Activated CD8-positive, alpha-beta memory T cell treated with anti-CD3 and anti-CD28 coated beads, Interleukin-2, amount 50 U/mL, for 1 hour (primary cell): ENCODE results near the gene CPSF4L.
"Not testable (repeated sequence)": the region's sequence is repeated elsewhere in the genome, so short reads cannot be mapped to it uniquely, and the experiment has no call there.

Source experiments
- DNase-seq: peaks from one replicate; pipeline ENCODE4 v3.0.0-alpha.2; 2020; ENCODE audit errors: extremely low read depth

Gene CPSF4L

DNA sequence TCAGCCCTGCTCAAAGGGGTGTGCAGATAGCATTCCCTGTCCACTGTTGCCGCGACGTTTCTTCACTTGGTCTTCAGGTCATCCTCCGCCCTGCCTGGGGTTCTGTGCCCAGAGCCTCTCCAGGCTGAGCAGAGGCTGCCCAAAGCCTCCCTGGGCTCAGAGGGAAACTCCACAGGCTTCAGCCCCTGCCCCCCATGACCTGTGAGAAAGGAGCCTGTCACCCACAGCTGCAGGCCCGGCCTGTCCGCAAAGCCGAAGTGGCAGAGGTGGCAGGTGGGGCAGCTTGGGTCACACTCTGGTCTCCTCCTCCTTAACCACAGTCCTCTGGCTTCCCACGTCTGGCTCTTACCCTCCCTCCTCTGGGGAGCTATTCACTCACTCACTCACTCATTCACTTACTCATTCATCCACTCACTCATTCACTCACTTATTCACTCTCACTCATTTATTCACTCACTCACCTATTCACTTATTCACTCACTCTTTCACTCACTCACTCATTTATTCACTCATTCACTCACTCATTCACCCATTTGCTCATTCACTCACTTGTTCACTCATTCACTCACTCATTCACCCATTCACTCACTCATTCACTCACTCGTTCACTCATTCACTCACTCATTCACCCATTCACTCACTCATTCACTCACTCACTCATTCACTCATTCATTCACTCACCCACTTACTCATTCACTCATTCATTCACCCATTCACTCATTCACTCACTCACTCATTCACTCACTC lies 7.1 kb upstream of the CPSF4L start:
- DNase-seq, result no peak

DNA sequence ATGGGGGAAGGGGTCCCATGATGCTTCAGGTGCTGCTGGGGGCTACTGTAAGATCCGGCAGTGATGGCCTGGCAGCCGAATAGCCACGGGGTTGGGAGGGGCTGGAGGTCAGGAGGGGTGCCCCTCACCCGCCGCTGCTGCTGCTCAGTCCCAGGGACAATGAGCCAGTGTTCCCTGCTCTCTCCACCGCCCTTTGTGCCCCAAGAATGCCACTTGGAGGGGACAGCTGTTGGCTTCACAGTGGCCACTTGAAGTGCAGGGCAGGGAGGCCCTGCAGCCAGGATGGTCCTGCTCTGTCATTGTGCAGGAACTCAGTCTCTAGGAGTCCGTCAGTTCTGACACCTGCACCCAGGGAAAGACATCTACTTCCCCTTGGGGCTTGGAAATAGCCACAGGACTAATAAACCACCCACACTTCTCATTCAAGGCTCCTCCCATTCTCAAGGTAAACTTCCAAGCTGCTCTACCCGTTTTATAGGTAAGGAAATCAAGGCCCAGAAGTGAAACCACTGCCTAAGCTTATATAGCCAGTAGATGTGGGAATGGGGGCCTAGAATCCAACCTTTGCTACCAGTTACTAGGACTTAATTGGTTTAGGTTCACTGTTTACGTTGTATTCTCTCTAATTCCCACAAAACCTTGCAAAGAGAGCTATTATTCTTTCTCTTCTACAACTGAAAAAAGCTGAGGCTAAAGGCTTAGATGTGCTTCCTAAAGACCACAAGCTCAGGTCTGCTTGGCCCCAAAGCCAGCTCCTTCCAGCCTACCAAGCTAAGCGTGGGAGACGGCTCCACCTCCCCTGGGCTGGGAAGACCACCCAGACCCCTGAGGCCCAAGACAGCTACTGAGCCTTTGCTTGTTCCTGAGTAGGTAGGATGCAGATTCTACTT lies 6.2 kb upstream of the CPSF4L start:
- no peak for DNase-seq

DNA sequence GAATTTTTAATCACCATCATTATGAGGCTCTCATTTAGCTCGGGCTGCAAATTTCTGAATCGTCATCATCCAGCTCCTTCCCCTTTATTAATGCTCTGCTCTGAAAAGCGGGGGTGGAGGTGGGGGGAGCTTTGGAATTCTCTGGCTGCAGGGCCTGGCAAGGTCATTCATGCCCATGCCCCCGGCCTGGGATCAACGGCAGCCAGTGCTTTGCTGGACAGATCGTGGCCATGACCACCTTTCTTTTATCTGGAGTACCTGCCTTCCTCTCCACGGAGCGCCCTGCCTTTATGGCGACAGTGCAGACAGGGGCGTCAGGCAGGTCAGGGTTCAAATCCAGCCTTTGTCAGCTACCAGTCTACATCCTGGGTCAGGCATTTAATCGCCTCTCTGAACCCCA lies 5.1 kb upstream of the CPSF4L start:
- DNase-seq, result no peak

DNA sequence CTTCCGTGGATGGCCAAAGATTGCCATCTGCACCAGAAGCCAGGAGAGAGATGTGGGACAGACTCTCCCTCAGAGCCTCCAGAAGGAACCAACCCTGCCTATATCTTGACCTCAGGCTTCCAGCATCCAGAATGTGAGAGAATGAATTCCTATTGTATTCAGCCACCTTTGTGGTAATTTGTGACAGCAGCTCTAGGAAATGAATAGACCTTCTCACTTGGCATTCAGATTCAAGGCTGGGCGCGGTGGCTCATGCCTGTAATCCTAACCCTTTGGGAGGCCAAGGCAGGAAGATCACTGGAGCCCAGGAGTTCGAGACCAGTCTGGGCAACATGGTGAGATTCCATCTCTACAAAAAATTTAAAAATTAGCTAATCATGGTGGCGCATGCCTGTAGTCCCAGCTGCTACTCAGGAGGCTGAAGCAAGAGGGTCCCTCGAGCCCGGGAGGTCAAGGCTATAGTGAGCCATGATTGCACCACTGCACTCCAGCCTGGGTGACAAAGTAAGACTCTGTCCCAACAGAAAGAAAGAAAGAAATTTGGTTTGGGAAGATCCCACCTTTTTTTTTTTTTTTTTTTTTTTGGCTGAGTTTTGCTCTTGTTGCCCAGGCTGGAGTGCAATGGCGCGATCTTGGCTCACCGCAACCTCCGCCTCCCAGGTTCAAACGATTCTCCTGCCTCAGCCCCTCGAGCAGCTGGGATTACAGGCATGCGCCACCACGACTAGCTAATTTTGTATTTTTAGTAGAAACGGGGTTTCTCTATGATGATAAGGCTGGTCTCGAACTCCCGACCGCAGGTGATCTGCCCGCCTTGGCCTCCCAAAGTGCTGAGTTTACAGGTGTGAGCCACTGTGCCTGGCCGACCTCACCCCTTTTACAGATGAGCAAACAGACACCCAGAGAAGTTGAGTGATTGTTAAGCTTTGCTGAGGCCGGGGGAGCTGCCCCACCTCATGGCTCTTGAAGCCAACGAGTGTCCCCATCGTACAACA lies 4.3 kb upstream of the CPSF4L start:
- no peak for DNase-seq

DNA sequence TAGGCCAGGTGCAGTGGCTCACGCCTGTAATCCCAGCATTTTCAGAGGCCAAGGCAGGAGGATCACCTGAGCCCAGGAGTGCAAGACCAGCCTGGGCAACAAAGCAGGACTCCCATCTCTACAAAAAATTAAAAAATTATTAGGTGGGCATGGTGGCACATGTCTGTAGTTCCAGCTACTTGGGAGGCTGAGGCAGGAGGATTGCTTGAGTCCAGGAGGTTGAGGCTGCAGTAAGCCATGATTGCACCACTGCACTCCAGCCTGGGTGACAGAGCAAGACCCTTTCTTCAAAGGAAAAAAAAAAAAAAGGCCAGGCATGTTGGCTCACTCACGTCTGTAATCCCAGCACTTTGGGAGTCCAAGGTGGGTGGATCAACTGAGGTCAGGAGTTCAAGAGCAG lies 2.8 kb upstream of the CPSF4L start:
- not testable (repeated sequence) for DNase-seq

DNA sequence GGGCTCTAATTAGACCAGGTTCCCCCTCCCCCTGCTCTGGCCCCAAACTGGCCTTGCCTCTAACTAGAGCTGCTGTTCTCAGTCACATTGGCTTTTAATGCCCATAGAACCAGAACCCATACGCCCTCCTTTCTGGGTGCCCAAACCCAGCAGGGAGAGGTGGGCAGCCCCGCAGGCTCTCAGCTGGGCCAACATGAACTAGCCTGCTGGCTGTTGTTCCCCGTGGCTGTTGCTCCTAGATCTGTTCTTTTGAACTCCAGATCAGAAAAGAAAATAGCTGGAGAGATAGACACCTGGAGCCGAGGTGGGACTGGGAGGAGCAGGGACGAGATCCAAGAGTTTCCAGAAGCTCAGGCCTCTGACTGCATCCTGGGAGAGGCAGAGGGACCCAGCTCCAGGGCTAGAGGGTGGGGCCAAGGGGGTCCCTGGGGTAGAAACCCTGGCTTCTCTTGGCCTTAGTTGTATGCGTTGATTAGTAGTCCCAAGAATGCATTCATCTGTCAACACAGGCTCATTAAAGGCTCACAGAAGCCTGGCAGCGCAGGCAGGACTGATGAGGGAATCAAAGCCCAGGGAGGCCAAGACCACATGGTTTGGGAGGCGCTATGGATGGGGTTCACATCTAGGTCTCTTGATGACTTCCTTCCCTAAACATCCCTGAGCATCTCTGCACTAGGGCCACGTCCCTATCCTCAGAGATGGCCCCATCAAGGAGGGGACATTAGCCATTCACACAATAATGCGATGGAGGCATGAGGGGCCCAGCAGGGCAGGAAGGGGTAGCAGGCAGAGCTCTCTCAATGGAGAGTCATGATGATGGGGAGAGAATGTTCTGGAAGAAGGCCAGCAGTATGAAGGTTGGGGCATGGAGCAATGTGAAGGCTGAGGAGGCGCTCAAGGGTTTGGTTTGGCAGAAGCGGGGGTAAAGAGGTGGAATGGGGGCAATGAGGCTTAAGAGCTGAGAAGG lies 1.3 kb upstream of the CPSF4L start:
- no peak for DNase-seq

DNA sequence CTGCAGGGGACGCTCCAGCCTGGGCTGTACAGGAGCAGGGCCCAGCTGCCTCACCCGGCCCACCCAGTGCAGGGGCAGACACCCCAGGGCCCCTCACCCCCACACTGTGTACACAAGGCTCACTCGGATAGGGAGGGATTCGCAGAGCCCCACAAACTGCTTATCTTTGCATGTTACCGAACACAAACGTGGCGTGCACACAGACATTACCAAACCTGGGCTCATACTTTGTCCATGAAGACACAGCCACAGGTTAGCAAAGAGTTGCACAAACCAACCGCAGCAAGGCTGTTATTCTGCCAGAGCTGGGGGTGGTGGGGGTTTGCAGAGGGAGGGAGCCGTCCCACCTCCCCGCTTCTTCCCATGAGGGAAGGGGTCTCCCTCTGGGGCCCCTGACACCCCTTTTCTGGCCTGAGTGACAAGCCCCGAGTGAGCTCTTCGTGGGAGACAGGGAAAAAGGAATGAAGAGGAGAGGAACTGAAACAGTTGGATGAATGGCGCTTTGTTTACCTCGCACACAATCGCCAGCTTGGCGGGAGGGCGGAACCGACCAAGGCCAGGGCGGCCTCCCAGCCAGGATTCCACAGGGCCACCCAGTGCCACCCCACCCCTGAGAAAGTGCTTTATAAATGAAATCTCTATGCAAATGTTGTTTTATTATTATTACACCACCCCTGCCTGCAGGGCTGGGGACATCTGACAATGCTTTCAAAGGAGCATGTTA lies 434 bp upstream of the CPSF4L start:
- DNase-seq, result no peak

DNA sequence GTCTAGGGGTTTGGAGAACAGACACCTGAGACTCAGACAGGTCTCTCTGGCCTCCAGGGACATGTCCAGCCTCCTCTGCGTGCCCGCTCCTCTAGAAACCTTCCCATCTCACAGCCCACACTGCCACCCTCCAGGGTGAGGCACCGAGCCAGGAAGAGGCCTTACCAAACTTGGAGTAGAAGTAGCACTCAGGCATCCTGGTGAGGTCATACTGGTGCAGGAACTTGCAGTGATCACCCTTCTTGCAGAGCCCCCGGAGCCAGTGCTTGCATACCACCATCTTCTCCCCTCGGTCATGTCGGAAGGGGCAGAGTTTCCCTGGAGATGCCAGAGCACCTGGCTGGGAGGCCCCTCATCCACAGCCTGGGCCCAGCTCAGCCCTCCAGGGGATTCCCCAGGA lies 4.2 kb downstream of the CPSF4L start:
- no peak for DNase-seq

DNA sequence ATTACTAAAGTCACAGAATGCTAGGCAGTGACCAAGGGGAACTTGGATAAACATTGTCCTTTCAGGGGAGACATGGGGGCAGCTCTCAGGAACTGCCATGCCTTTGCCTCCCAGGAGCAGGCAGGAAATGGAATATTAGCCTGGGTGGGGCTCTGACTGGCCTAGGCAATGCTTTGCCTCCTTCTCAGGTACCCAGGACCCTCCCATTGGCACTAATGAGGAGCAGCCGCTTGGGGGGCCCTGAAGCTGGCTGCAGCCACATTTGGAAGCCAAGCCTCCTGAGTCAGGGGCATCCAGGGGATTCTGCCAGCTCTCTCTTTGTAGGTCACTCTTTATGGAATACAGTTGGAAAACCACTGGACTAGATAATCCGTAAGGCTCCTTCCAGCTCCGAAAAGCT lies 5.5 kb downstream of the CPSF4L start:
- DNase-seq, result no peak

DNA sequence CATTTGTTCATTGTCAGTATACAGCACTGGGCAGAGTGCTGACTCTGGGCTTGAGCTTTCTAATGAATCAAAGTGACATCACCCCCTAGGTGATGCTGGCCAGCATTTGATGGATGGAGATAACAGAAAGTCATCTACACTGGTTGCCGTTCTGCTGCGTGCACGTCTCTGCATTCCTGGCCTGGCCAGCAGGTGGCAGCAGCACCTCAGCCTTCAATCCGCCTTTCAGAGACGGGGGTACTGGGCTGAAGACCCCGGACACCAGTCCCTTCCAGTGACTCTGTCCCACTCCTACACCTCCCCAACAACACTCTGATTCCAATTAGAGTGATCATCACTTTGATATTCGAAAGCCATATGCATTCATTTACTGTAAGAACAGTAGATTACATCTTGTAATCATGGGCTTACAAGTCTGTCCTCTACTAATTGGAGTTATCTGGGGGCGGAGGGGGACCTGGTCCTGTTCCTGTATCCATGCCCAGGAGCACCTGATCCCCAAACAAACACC lies 6.0 kb downstream of the CPSF4L start:
- no peak for DNase-seq

DNA sequence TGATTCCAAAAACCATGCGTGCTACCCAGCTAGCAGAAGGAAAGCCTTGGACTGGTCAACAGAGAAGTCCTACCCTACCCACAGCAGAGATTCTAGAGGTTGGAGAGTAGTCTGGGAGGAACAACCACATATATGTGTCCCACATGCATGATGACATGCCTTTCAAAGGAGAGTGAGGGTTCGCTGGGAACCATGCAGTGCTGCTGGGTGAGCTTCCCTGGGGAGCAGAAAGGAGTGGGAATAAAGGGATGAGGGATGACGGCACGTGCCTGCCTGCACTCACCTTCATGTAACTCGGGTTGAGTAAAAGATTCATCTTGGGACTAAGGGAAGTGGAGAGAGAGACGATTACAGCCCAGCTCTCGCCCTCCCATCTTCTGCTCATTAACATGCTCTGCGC lies 9.8 kb downstream of the CPSF4L start:
- no peak for DNase-seq

DNA sequence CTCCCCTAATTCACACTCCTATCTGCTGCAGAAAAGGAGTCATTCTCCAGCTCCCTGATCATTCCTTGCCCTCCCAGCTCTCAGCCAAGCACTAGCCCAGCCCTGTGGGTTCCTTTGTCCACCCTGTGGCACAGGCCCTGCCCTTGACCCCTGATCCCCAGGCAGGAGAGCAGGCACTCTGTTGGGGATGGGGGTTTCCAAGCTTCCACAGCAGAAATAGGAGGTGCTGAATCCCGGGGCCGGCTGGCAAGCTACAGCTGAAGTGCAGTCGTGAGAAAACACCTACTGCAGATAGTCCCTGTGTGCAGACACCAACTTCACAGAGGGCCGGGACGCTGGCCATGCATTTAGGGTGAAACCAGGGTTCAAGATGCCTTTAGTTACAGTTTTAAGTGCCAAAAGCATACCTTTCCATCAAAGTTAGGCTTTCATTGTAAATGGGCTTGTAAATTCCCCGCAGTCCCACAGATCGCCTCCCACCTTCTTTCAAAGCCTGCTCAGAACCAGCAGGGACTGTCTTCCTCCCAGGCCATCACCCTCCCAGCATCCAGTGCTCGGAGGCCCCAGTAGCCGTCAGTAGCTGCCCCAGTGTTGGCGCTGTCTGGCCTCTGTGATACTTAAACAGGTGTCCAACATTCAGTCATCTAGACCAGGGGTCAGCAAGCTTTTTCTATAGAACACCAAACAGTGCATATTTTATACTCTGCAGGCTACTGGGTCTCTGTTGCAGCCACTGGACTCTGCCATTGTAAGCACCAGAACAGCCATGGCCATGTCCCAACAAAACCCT lies 10.6 kb downstream of the CPSF4L start:
- no peak for DNase-seq

DNA sequence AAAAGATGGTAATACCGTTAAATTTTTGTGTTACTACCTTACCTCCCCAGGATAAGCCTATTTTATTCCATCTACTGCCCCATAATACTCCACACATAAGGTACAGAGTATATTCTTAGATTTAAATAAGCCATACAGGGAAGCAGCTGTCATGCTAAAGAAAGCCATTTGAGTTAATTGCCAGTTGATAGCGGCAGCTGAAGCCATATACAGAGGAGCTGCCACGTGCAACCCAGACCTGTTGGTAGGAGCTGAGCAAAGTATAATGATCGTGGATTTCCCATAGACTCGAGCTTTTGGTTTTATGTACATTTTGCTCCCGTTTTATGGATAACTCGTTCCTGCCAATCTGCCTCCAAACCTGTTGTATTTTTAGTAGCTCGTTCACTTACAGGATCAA lies 12.0 kb downstream of the CPSF4L start:
- DNase-seq, result no peak

DNA sequence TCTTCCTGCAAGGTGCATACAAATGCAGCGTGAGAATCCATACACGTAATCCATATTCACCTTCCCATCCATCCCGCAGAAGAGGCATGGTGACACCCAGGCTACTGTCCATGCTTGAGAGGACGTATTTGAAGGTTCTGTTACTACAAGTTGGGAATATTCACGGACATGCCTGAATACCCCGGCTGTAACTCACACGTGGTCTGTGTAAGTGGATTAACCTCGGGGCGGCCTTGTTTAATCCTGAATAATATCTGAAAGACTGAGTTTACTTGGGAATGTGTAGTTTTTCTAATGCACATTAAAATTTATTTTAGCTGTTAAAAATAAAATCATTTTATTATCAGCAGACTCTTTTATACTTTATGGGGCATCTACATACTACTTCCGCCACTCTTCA lies 13.1 kb downstream of the CPSF4L start:
- DNase-seq, result no peak

DNA sequence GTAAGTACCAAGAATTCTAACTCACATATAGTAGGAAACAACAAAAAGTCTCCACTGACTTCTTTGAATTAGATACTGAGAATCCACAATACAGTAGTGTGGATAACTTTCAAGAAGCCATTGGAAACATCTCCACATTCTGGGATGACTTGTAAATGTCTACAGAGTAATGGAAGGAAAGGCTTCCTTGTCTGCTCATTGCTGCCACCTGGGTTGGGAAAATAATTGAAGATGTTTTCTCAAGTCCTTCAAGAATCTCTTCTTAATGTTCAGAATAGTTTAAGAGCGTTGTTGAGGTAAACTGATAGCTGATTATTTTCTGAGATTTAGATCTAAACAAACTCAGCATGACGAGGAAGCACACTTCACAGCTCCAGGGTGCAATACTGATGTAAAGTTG lies 14.0 kb downstream of the CPSF4L start:
- DNase-seq, result no peak

DNA sequence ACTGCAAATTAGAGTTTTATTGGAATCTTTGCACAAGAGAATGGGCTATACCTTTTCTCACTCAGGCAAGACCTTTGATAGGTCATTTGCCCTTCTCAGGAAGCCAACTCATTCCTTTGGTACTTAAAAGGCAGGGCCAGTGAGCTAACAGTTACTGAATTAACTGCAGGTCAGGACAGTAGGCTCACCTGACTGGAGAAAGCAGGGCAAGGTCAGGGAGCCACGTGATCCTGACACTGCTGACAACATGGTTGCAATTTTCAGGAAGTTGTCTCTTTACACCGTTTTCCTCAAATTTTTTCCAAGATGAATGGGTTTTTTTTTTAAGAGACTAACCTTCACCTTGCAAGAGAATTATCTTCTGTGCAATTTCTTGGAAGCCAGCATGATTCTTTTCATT lies 21.1 kb downstream of the CPSF4L start:
- DNase-seq, result no peak

DNA sequence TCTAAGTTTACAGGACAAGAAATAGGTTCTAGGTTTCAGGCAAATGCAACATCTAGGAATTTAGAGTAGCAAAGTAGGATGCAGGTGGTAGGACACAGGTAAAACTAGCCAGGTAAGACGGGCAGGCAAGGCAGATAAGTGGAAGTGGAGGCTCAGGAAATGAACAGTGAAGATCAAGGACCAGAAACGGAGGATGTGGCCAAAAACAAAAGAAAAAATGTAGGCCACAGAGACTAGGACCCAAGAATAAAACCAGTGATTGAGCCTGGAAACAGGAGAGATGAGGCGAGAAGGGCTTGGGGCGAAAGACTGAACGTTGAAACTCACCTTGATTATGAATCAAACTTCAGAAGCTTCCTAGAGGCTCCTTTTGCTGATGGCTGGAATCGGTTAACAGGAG lies 24.0 kb downstream of the CPSF4L start:
- DNase-seq, result no peak

DNA sequence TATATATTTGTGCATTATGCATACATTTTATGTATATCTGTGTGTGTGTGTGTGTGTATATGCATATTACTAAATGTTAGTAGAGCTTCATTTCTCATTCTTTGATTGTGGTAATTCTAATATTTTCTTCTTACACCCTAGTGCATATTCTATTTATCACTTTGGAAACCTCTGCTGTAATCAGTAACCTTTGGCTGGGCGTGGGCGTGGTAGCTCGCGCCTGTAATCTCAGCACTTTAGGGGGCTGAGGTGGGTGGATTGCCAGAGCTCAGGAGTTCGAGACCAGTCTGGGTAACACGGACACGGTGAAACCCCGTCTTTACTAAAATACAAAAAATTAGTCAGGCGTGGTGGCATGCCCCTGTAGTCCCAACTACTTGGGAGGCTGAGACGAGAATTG lies 26.9 kb downstream of the CPSF4L start:
- no peak for DNase-seq
